ENCODE data around the gene NOP53. TPM values are rescaled to one million over a fixed set of nuclear protein-coding genes. Genes with fewer than 3 reads are reported as not detected.

Gene NOP53
- total and polyA plus RNA-seq, 2 donors (not counting 3 experiments of a cell fraction or from before 2014, with no cell fraction given): 119 to 150 TPM

DNA sequence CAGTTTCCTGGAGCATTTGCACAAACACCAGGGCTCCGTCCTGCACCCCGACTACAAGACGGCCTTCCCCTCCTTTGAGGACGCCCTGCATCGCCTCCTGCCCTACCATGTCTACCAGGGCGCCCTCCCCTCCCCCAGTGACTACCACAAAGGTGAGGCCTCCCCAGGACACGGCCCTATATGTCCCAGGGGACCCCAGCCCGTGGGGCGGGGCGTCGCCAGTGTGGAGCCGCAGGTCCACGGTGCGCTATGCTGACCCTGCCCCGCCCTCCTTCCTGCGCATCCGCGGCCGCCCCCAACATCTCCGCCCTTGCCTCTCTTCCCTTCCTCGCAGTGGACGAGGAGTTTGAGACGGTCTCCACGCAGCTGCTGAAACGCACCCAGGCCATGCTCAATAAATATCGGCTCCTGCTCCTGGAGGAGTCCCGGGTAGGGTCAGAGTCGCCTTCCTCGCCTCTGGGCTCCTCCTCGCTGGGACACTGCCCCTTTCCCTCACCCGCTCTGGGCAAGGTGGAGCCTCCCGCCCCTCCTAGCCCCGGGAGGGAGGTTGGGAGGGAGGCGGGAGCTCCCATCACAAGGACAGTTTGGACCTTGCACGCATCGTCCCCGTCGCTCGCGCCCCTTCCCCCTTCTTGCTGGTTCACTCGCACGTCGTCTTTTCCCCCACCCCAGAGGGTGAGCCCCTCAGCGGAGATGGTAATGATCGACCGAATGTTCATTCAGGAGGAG, 46.6 kb upstream of the NOP53 start:
- H3K4me2 ChIP-seq (ENCODE audit: insufficient read depth, low read length): no peak overlapping the region
- ChIA-PET POLR2A (no interaction called here), CTCF (interaction anchor here (0.7 to 5.5 kb wide), 26 partner anchors 8 to 274 kb away, joined by 3 to 122 read pairs (median 4); partner anchors contain the start of genes EHD2, KPTN and NAPA)
- H3K4me3 ChIP-seq (replicated peaks in 1 of 3; ENCODE audit: insufficient read depth in 1 of 3, low read depth in 1 of 3, low read length in 3 of 3): no peak overlapping the region
- H4K20me1 ChIP-seq (replicated peaks; ENCODE audit: control insufficient read depth, extremely low read depth, insufficient read depth, low read length): no peaks in the 10 kb centered on the region
- no peak overlapping the region for H3K9ac ChIP-seq (replicated peaks; ENCODE audit: extremely low read depth, insufficient read depth, low read length)
- intact Hi-C loops (cut with micrococcal nuclease) (loop anchor here (1.0 kb wide), 4 partner anchors 90 to 262 kb away; partner anchors contain the start of gene NAPA), dilution Hi-C loops (cut with MboI; ENCODE audit: extremely low pct_ligation_motif_present, low sequenced_read_pairs) (no loop called here)
- no TSS peak for BruUV-seq (replicated peaks)
- peaks cover 6 to 30% of the 10 kb centered on the region in 2 experiments for H3K36me3 ChIP-seq (ENCODE audit: control insufficient read depth in 2 of 2, extremely low read depth in 1 of 2, insufficient read depth in 2 of 2, low read length in 2 of 2)
- TF ChIP-seq JUN (IDR thresholded peaks at IDR 0.05; ENCODE audit: borderline replicate concordance, insufficient read depth, insufficient read length, low read depth): no peak
- no peak for TF ChIP-seq FOS (IDR thresholded peaks at IDR 0.05; ENCODE audit: borderline replicate concordance, insufficient read depth, low read length)
- no peak for TF ChIP-seq POLR2AphosphoS5 (IDR thresholded peaks at IDR 0.05; ENCODE audit: insufficient read depth, low read depth, low read length)
- TF ChIP-seq, protein P1, sequence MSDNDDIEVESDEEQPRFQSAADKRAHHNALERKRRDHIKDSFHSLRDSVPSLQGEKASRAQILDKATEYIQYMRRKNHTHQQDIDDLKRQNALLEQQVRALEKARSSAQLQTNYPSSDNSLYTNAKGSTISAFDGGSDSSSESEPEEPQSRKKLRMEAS (IDR thresholded peaks at IDR 0.05; ENCODE audit: insufficient read depth, insufficient read length): no peak
- TF ChIP-seq, protein P2, sequence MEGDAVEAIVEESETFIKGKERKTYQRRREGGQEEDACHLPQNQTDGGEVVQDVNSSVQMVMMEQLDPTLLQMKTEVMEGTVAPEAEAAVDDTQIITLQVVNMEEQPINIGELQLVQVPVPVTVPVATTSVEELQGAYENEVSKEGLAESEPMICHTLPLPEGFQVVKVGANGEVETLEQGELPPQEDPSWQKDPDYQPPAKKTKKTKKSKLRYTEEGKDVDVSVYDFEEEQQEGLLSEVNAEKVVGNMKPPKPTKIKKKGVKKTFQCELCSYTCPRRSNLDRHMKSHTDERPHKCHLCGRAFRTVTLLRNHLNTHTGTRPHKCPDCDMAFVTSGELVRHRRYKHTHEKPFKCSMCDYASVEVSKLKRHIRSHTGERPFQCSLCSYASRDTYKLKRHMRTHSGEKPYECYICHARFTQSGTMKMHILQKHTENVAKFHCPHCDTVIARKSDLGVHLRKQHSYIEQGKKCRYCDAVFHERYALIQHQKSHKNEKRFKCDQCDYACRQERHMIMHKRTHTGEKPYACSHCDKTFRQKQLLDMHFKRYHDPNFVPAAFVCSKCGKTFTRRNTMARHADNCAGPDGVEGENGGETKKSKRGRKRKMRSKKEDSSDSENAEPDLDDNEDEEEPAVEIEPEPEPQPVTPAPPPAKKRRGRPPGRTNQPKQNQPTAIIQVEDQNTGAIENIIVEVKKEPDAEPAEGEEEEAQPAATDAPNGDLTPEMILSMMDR (IDR thresholded peaks at IDR 0.05; ENCODE audit: extremely low read depth in 1 of 2, insufficient read depth in 1 of 2, low read depth in 1 of 2, low read length in 2 of 2): no peak
- no peak for TF ChIP-seq GATA2 (IDR thresholded peaks at IDR 0.05; ENCODE audit: insufficient read depth, insufficient read length, low read depth, low read length)
- no peak for TF ChIP-seq EZH2 (IDR thresholded peaks at IDR 0.05; ENCODE audit: borderline replicate concordance, low read depth, low read length, severe bottlenecking)
- TF ChIP-seq MYC (IDR thresholded peaks at IDR 0.05; ENCODE audit: low read depth, low read length): no peak
- TF ChIP-seq POLR2A (IDR thresholded peaks at IDR 0.05; ENCODE audit: low read depth, low read length): no peak
- H2AFZ ChIP-seq (ENCODE audit: low read depth, low read length): no peak overlapping the region
- no peak overlapping the region for H3K27ac ChIP-seq (ENCODE audit: insufficient read depth, low read depth, low read length)
- no peak for FAIRE-seq
- H3K9me1 ChIP-seq (replicated peaks; ENCODE audit: control insufficient read depth, extremely low read depth, insufficient read depth, low read length): no peaks in the 10 kb centered on the region
- H3K9me3 ChIP-seq (replicated peaks; ENCODE audit: control insufficient read depth, insufficient read depth, low read length): no peaks in the 10 kb centered on the region
- DNase-seq (ENCODE audit: low read depth, low spot score): no peak
- no peaks in the 10 kb centered on the region for H3K27me3 ChIP-seq (ENCODE audit: control insufficient read depth in 2 of 2, insufficient read depth in 2 of 2, low read length in 2 of 2)
- H3K79me2 ChIP-seq (ENCODE audit: control insufficient read depth, insufficient read depth, low read length): no peaks in the 10 kb centered on the region
- no peaks in the 10 kb centered on the region for H3K4me1 ChIP-seq (ENCODE audit: control insufficient read depth, extremely low read depth, insufficient read depth, low read length)

Data from endothelial cell of umbilical vein (primary cell).